K562 (cell line): ENCODE measurements around the gene SNAPC2. TPM values are rescaled to one million over a fixed set of nuclear protein-coding genes. Genes with fewer than 3 reads are reported as not detected.

Experiments
- GMEB1 ChIP-seq: fragments of 250-450 bp; sonication (Bioruptor Pico); IDR thresholded peaks from 2 replicates; pipeline ENCODE4 v1.4.0; 2020; ENCODE audit warnings: mild to moderate bottlenecking
- GTF2E2 ChIP-seq: fragments of 200-800 bp; sonication (Bioruptor generic); IDR thresholded peaks from 2 replicates; pipeline ENCODE4 v1.6.1; 2016; ENCODE audit warnings: missing genetic modification characterization, missing compliant biosample characterization
- NRF1 ChIP-seq, 2 experiments: fragments of 450-650 bp; IDR thresholded peaks in 1 of 2; conservative IDR thresholded peaks in 1 of 2; 2 replicates each; pipeline ENCODE4 v1.6.1; 2014; ENCODE audit warnings: mild to moderate bottlenecking in 2 of 2
- ZFX ChIP-seq: sonication (generic); formaldehyde crosslinking; IDR thresholded peaks from 2 replicates; pipeline ENCODE4 v1.8.0; 2022; ENCODE audit warnings: mild to moderate bottlenecking, missing genetic modification reagents, moderate library complexity
- ZNF175 ChIP-seq: fragments of 200-800 bp; sonication (Bioruptor generic); IDR thresholded peaks from 2 replicates; pipeline ENCODE4 v1.6.1; 2016; ENCODE audit warnings: low read depth, mild to moderate bottlenecking, missing genetic modification characterization, missing compliant biosample characterization
- ZNF212 ChIP-seq: fragments of 450-650 bp; formaldehyde crosslinking; IDR thresholded peaks from 2 replicates; pipeline ENCODE4 v1.4.0; 2020; ENCODE audit warnings: mild to moderate bottlenecking
- polyA plus RNA-seq, 8 experiments: library from polyadenylated mRNA; depleted of rRNA in 4 of 8; stranded (reverse) in 5 of 8; unstranded in 3 of 8; fragments of >200 nt; fragmentation: Nextera tagmentation in 2 of 8; fragmentation: Illumina TruSeq in 1 of 8; extraction: Ambion mirVana in 2 of 8; extraction: Trizol in 1 of 8; gene quantifications; 2 replicates each; pipeline versions ENCODE4 v1.2.1 to v1.2.3, GENCODE V29; 2011 to 2014; ENCODE audit warnings: inconsistent platforms in 1 of 8, missing spikeins in 1 of 8
- total RNA-seq, 7 experiments: library from RNA; depleted of rRNA in 6 of 7; stranded (reverse); fragments of >200 nt in 6 of 7; fragmentation: Illumina TruSeq in 2 of 7; extraction: Trizol in 2 of 7; gene quantifications; 2 replicates each; pipeline versions ENCODE4 v1.2.1 to v1.2.3, GENCODE V29; 2011 to 2021; ENCODE audit warnings: low replicate concordance in 1 of 7
- TF ChIP-seq, protein P1 (sequence below): fragments of 200-600 bp; sonication (generic); IDR thresholded peaks from one replicate; pipeline ENCODE4 v1.6.1; 2012; ENCODE audit warnings: mild to moderate bottlenecking, low read depth, low read length, inconsistent platforms
- TF ChIP-seq, protein P2 (sequence below): fragments of 450-650 bp; formaldehyde crosslinking; IDR thresholded peaks from 2 replicates; pipeline ENCODE4 v1.4.0; 2020; ENCODE audit warnings: mild to moderate bottlenecking, moderate library complexity
- TF ChIP-seq, protein P3 (sequence below): IDR thresholded peaks from 3 replicates; pipeline ENCODE4 v1.6.1; 2011; ENCODE audit warnings: borderline replicate concordance, mild to moderate bottlenecking, moderate library complexity; ENCODE audit not compliant: insufficient read length; ENCODE audit errors: extremely low read depth

The SNAPC2 gene
- total and polyA plus RNA-seq, 9 of the 15 experiments (the other 6 are each of a cell fraction or from before 2014, with no cell fraction given): 0.59 to 45.1 (median 15.3) TPM

DNA sequence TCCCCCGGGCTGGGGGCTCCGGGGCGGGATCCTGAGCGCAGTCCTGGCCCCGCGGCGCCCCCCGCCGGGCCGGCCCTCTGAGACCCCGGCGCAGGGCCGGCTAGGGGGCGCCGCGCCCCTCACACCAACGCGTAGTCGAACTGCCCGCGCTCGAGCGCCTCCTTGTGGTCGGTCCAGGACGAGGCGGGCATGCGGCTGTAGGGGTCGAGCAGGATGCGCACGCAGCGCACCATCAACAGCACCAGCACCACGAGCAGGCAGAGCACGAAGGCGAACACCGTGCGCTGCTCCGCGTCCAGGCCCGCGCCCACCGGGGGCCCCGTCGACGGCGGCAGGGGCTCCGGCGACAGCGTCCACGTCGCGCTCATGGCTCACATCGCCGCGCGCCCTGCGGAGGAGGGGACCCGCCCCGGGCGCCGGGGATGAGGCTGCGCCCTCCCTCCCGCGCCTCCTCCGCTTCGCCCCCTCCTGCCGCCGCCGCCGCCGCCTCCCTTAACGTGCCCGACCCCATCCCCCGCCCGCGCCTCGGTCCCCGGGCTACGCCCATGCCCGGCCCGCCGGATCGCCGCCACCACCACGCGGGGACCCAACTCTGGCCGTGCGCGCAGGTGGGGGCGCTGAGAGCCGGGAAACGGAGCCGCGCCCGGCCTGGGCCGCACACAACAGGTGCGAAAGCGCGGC, 5.2 kb downstream of the SNAPC2 start (continued):
- TF ChIP-seq GMEB1 (CRISPR knock-in tag) (no peak), ZFX (peak; percentile 67), GTF2E2 (tag) (no peak), ZNF212 (CRISPR knock-in tag) (no peak), ZNF175 (CRISPR knock-in tag) (no peak), NRF1 (conservative IDR thresholded peaks at IDR 0.05 in 1 of 2, IDR thresholded peaks at IDR 0.05 in 1 of 2) (peak; percentile 84 to 88)
- TF ChIP-seq, protein P1, sequence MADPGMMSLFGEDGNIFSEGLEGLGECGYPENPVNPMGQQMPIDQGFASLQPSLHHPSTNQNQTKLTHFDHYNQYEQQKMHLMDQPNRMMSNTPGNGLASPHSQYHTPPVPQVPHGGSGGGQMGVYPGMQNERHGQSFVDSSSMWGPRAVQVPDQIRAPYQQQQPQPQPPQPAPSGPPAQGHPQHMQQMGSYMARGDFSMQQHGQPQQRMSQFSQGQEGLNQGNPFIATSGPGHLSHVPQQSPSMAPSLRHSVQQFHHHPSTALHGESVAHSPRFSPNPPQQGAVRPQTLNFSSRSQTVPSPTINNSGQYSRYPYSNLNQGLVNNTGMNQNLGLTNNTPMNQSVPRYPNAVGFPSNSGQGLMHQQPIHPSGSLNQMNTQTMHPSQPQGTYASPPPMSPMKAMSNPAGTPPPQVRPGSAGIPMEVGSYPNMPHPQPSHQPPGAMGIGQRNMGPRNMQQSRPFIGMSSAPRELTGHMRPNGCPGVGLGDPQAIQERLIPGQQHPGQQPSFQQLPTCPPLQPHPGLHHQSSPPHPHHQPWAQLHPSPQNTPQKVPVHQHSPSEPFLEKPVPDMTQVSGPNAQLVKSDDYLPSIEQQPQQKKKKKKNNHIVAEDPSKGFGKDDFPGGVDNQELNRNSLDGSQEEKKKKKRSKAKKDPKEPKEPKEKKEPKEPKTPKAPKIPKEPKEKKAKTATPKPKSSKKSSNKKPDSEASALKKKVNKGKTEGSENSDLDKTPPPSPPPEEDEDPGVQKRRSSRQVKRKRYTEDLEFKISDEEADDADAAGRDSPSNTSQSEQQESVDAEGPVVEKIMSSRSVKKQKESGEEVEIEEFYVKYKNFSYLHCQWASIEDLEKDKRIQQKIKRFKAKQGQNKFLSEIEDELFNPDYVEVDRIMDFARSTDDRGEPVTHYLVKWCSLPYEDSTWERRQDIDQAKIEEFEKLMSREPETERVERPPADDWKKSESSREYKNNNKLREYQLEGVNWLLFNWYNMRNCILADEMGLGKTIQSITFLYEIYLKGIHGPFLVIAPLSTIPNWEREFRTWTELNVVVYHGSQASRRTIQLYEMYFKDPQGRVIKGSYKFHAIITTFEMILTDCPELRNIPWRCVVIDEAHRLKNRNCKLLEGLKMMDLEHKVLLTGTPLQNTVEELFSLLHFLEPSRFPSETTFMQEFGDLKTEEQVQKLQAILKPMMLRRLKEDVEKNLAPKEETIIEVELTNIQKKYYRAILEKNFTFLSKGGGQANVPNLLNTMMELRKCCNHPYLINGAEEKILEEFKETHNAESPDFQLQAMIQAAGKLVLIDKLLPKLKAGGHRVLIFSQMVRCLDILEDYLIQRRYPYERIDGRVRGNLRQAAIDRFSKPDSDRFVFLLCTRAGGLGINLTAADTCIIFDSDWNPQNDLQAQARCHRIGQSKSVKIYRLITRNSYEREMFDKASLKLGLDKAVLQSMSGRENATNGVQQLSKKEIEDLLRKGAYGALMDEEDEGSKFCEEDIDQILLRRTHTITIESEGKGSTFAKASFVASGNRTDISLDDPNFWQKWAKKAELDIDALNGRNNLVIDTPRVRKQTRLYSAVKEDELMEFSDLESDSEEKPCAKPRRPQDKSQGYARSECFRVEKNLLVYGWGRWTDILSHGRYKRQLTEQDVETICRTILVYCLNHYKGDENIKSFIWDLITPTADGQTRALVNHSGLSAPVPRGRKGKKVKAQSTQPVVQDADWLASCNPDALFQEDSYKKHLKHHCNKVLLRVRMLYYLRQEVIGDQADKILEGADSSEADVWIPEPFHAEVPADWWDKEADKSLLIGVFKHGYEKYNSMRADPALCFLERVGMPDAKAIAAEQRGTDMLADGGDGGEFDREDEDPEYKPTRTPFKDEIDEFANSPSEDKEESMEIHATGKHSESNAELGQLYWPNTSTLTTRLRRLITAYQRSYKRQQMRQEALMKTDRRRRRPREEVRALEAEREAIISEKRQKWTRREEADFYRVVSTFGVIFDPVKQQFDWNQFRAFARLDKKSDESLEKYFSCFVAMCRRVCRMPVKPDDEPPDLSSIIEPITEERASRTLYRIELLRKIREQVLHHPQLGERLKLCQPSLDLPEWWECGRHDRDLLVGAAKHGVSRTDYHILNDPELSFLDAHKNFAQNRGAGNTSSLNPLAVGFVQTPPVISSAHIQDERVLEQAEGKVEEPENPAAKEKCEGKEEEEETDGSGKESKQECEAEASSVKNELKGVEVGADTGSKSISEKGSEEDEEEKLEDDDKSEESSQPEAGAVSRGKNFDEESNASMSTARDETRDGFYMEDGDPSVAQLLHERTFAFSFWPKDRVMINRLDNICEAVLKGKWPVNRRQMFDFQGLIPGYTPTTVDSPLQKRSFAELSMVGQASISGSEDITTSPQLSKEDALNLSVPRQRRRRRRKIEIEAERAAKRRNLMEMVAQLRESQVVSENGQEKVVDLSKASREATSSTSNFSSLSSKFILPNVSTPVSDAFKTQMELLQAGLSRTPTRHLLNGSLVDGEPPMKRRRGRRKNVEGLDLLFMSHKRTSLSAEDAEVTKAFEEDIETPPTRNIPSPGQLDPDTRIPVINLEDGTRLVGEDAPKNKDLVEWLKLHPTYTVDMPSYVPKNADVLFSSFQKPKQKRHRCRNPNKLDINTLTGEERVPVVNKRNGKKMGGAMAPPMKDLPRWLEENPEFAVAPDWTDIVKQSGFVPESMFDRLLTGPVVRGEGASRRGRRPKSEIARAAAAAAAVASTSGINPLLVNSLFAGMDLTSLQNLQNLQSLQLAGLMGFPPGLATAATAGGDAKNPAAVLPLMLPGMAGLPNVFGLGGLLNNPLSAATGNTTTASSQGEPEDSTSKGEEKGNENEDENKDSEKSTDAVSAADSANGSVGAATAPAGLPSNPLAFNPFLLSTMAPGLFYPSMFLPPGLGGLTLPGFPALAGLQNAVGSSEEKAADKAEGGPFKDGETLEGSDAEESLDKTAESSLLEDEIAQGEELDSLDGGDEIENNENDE: no peak
- TF ChIP-seq, protein P2, sequence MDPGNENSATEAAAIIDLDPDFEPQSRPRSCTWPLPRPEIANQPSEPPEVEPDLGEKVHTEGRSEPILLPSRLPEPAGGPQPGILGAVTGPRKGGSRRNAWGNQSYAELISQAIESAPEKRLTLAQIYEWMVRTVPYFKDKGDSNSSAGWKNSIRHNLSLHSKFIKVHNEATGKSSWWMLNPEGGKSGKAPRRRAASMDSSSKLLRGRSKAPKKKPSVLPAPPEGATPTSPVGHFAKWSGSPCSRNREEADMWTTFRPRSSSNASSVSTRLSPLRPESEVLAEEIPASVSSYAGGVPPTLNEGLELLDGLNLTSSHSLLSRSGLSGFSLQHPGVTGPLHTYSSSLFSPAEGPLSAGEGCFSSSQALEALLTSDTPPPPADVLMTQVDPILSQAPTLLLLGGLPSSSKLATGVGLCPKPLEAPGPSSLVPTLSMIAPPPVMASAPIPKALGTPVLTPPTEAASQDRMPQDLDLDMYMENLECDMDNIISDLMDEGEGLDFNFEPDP (CRISPR knock-in tag): no peak
- TF ChIP-seq, protein P3, sequence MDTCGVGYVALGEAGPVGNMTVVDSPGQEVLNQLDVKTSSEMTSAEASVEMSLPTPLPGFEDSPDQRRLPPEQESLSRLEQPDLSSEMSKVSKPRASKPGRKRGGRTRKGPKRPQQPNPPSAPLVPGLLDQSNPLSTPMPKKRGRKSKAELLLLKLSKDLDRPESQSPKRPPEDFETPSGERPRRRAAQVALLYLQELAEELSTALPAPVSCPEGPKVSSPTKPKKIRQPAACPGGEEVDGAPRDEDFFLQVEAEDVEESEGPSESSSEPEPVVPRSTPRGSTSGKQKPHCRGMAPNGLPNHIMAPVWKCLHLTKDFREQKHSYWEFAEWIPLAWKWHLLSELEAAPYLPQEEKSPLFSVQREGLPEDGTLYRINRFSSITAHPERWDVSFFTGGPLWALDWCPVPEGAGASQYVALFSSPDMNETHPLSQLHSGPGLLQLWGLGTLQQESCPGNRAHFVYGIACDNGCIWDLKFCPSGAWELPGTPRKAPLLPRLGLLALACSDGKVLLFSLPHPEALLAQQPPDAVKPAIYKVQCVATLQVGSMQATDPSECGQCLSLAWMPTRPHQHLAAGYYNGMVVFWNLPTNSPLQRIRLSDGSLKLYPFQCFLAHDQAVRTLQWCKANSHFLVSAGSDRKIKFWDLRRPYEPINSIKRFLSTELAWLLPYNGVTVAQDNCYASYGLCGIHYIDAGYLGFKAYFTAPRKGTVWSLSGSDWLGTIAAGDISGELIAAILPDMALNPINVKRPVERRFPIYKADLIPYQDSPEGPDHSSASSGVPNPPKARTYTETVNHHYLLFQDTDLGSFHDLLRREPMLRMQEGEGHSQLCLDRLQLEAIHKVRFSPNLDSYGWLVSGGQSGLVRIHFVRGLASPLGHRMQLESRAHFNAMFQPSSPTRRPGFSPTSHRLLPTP: no peak
